NCI-H510A treated with DMSO at 0.1 percent for 48 hours (cell line): Measurements from ENCODE around the gene OR2T8.

ENCODE experiments used
- DNase-seq: peaks from one replicate; lab custom pipeline; 2025; lab: John Stamatoyannopoulos, UW

Gene OR2T8

GRCh38 chr1:247919952-247920351 lies at the start of gene OR2T8:
OR2T8 (plus strand) TSS chr1:247920252; CDS start chr1:247921018, 766 bp downstream.
- DNase-seq: no peak

GRCh38 chr1:247883346-247883745 lies 36.7 kb upstream of the OR2T8 start:
- DNase-seq: no peak

GRCh38 chr1:247884797-247885413 lies 35.1 kb upstream of the OR2T8 start:
- DNase-seq: no peak

GRCh38 chr1:247895163-247895637 lies 24.9 kb upstream of the OR2T8 start, which contains the start of gene OR2W3:
OR2W3 (plus strand) TSS chr1:247895587; CDS start chr1:247895587, 0 bp downstream.
- DNase-seq: no peak

GRCh38 chr1:247895976-247896375 lies 24.1 kb upstream of the OR2T8 start:
- no peak for DNase-seq

GRCh38 chr1:247904122-247904521 lies 15.9 kb upstream of the OR2T8 start:
- no peak for DNase-seq

GRCh38 chr1:247905181-247905580 lies 14.9 kb upstream of the OR2T8 start:
- no peak for DNase-seq

- no peak for DNase-seq
Observed at GRCh38 chr1:247905910-247906503, 14.0 kb upstream of the OR2T8 start.

- peak; percentile 5 for DNase-seq
Observed at GRCh38 chr1:247906504-247907047, 13.5 kb upstream of the OR2T8 start.

- no peak for DNase-seq
Observed at GRCh38 chr1:247908766-247909165, 11.3 kb upstream of the OR2T8 start.

GRCh38 chr1:247913786-247914185 lies 6.3 kb upstream of the OR2T8 start:
- DNase-seq: no peak

GRCh38 chr1:247914941-247915662 lies 5.0 kb upstream of the OR2T8 start:
- peak; percentile 51 for DNase-seq

GRCh38 chr1:247923941-247924340 lies 3.9 kb downstream of the OR2T8 start:
- no peak for DNase-seq

- DNase-seq: no peak
Observed at GRCh38 chr1:247924868-247925267, 4.8 kb downstream of the OR2T8 start, which contains the start of gene OR2AJ1. OR2AJ1 (plus strand) TSS chr1:247924889; CDS start chr1:247933769, 8,880 bp downstream.

- no peak for DNase-seq
Observed at GRCh38 chr1:247933989-247934388, 13.9 kb downstream of the OR2T8 start.

- no peak for DNase-seq
Observed at GRCh38 chr1:247935781-247936180, 15.7 kb downstream of the OR2T8 start.

- DNase-seq: no peak
Observed at GRCh38 chr1:247936415-247936814, 16.4 kb downstream of the OR2T8 start.

GRCh38 chr1:247936965-247937734 lies 17.1 kb downstream of the OR2T8 start:
- DNase-seq: peak; percentile 30

GRCh38 chr1:247942624-247943023 lies 22.6 kb downstream of the OR2T8 start:
- no peak for DNase-seq

GRCh38 chr1:247948558-247948957 lies 28.5 kb downstream of the OR2T8 start, which contains the start of gene OR2L8:
OR2L8 (plus strand) TSS chr1:247948858; CDS start chr1:247948858, 0 bp downstream.
- DNase-seq: no peak

GRCh38 chr1:247953408-247953807 lies 33.4 kb downstream of the OR2T8 start:
- no peak for DNase-seq

GRCh38 chr1:247961791-247962190 lies 41.7 kb downstream of the OR2T8 start:
- DNase-seq: no peak
